Upper lobe of right lung (tissue), 1 donor: Measurements from ENCODE around the gene LHFPL2. TPM values are rescaled to one million over a fixed set of nuclear protein-coding genes. Genes with fewer than 3 reads are reported as not detected.

Source experiments
- ATAC-seq: fragments of 200-7000 bp; cut with Tn5 transposase; one replicate; pipeline ENCODE4 v1.9.1; 2020; ENCODE audit warnings: mild to moderate bottlenecking, moderate library complexity
- DNase-seq: peaks from one replicate; pipeline ENCODE4 v3.0.0-alpha.2; 2020
- H3K27ac ChIP-seq: fragments of 200-600 bp; one replicate; pipeline ENCODE4 v1.8.0; 2022
- H3K27me3 ChIP-seq: fragments of 200-600 bp; one replicate; pipeline ENCODE4 v1.8.0; 2022; ENCODE audit warnings: mild to moderate bottlenecking
- H3K36me3 ChIP-seq: fragments of 200-600 bp; one replicate; pipeline ENCODE4 v1.8.0; 2022
- H3K4me1 ChIP-seq: fragments of 200-600 bp; one replicate; pipeline ENCODE4 v1.8.0; 2022
- H3K4me3 ChIP-seq: fragments of 200-600 bp; one replicate; pipeline ENCODE4 v1.8.0; 2022; ENCODE audit warnings: mild to moderate bottlenecking
- H3K9me3 ChIP-seq: fragments of 200-600 bp; one replicate; pipeline ENCODE4 v1.8.0; 2022
- CTCF ChIP-seq: fragments of 200-600 bp; IDR thresholded peaks from one replicate; pipeline ENCODE4 v1.8.0; 2022; ENCODE audit warnings: antibody characterized with exemption
- intact Hi-C: fragments of 100-400 bp; cut with DNase I; formaldehyde crosslinking; loops from one replicate; pipeline ENCODE4 v1.11.0; 2022
- total RNA-seq: library from RNA; stranded (reverse); fragmentation: NEBNext Ultra II Directional; extraction: Animal tissue kit (Norgen Biotek cat#: 25700); gene quantifications from one replicate; pipeline ENCODE4 v1.2.1, GENCODE V29; 2021
- donor health status: DM: no; HTN: yes; CAD: no; lungs with severe emphysema.

Gene LHFPL2
- total RNA-seq, 1 donor from 2014 or later = 41.0 TPM

GRCh38 chr5:78613151-78613533, 35.4 kb downstream of the LHFPL2 start:
- no peaks in the 10 kb centered on the region for H3K36me3 ChIP-seq
- no peaks in the 10 kb centered on the region for H3K9me3 ChIP-seq
- ATAC-seq (no peak), DNase-seq (no peak)
- TF ChIP-seq CTCF = no peak
- no peak overlapping the region for H3K27ac ChIP-seq
- H3K4me3 ChIP-seq = no peak overlapping the region
- no peaks in the 10 kb centered on the region for H3K27me3 ChIP-seq
- no peaks in the 10 kb centered on the region for H3K4me1 ChIP-seq
- intact Hi-C loops = no loop called here

- Histone ChIP-seq H3K4me1 (no peaks in the 10 kb centered on the region), H3K27me3 (no peaks in the 10 kb centered on the region), H3K27ac (no peak overlapping the region), H3K36me3 (no peaks in the 10 kb centered on the region), H3K4me3 (no peak overlapping the region), H3K9me3 (no peaks in the 10 kb centered on the region)
- DNase-seq (no peak), ATAC-seq (peak; percentile 58)
- intact Hi-C loops = no loop called here
- TF ChIP-seq CTCF = no peak
Measured at GRCh38 chr5:78612227-78613150, 36.1 kb downstream of the LHFPL2 start.

GRCh38 chr5:78611126-78611605, 37.4 kb downstream of the LHFPL2 start:
- DNase-seq = no peak
- intact Hi-C loops = no loop called here
- H3K27ac ChIP-seq = no peak overlapping the region

GRCh38 chr5:78610636-78611035, 37.9 kb downstream of the LHFPL2 start:
- H3K4me3 ChIP-seq = no peak overlapping the region
- no peaks in the 10 kb centered on the region for H3K27me3 ChIP-seq
- no peaks in the 10 kb centered on the region for H3K9me3 ChIP-seq
- no peak for TF ChIP-seq CTCF
- no peaks in the 10 kb centered on the region for H3K36me3 ChIP-seq
- H3K27ac ChIP-seq = no peak overlapping the region
- no peaks in the 10 kb centered on the region for H3K4me1 ChIP-seq
- no peak for ATAC-seq
- intact Hi-C loops = no loop called here
- no peak for DNase-seq

More at GRCh38 chr5:78611126-78611605, 37.4 kb downstream of the LHFPL2 start:
- no peak overlapping the region for H3K4me3 ChIP-seq
- no peaks in the 10 kb centered on the region for H3K27me3 ChIP-seq
- no peaks in the 10 kb centered on the region for H3K36me3 ChIP-seq
- H3K9me3 ChIP-seq = no peaks in the 10 kb centered on the region
- H3K4me1 ChIP-seq = no peaks in the 10 kb centered on the region
- ATAC-seq = peak; percentile 44
- no peak for TF ChIP-seq CTCF

GRCh38 chr5:78610163-78610583, 38.4 kb downstream of the LHFPL2 start:
- Histone ChIP-seq H3K9me3 (no peaks in the 10 kb centered on the region), H3K27me3 (no peaks in the 10 kb centered on the region), H3K27ac (no peak overlapping the region), H3K4me1 (no peaks in the 10 kb centered on the region), H3K36me3 (no peaks in the 10 kb centered on the region), H3K4me3 (no peak overlapping the region)
- ATAC-seq = no peak
- TF ChIP-seq CTCF = no peak
- intact Hi-C loops = no loop called here
- DNase-seq = no peak
